K562 (cell line): ENCODE data around the gene RIPOR1. TPM values are rescaled to one million over a fixed set of nuclear protein-coding genes. Genes with fewer than 3 reads are reported as not detected.

Experiments
- CBX2 ChIP-seq: fragments of 200-600 bp; sonication (generic); IDR thresholded peaks from one replicate; pipeline ENCODE4 v1.6.1; 2012; ENCODE audit warnings: mild to moderate bottlenecking, low read length, inconsistent platforms; ENCODE audit not compliant: insufficient read depth, poor library complexity, severe bottlenecking
- CBX8 ChIP-seq: fragments of 200-600 bp; sonication (generic); IDR thresholded peaks from 2 replicates; pipeline ENCODE4 v1.6.1; 2012; ENCODE audit warnings: borderline replicate concordance, mixed run types, low read depth, mild to moderate bottlenecking, moderate library complexity, mixed read lengths, low read length, control low read depth, inconsistent platforms; ENCODE audit not compliant: poor library complexity, severe bottlenecking; ENCODE audit errors: extremely low read depth
- CCAR2 ChIP-seq: fragments of 200-400 bp; formaldehyde crosslinking; IDR thresholded peaks from 2 replicates; pipeline ENCODE4 v1.6.1; 2017; ENCODE audit warnings: mild to moderate bottlenecking, low read depth, low read length
- GTF3C2 ChIP-seq: IDR thresholded peaks from 3 replicates; pipeline ENCODE4 v1.6.1; 2011; ENCODE audit warnings: borderline replicate concordance, mild to moderate bottlenecking, moderate library complexity; ENCODE audit not compliant: insufficient read length; ENCODE audit errors: extremely low read depth
- HOXB6 ChIP-seq: fragments of 250-450 bp; sonication (Bioruptor Pico); IDR thresholded peaks from 2 replicates; pipeline ENCODE4 v1.5.1; 2022; ENCODE audit warnings: mild to moderate bottlenecking, borderline replicate concordance
- KDM5B ChIP-seq: fragments of 200-600 bp; sonication (generic); IDR thresholded peaks from 2 replicates; pipeline ENCODE4 v1.6.1; 2012; ENCODE audit warnings: low read depth, mild to moderate bottlenecking, moderate library complexity, low read length, control low read depth, inconsistent platforms; ENCODE audit not compliant: insufficient replicate concordance
- SMARCA5 ChIP-seq: fragments of 450-650 bp; IDR thresholded peaks from 2 replicates; pipeline ENCODE4 v1.6.1; 2016
- STAT6 ChIP-seq: sonication (generic); formaldehyde crosslinking; IDR thresholded peaks from 2 replicates; pipeline ENCODE4 v1.8.1; 2023; ENCODE audit warnings: mild to moderate bottlenecking, missing genetic modification reagents
- TBP ChIP-seq: optimal IDR thresholded peaks from 2 replicates; pipeline ENCODE3; 2011; ENCODE audit warnings: low read depth, low read length, improper control_type of control experiment
- ZNF695 ChIP-seq: fragments of 450-650 bp; formaldehyde crosslinking; IDR thresholded peaks from 2 replicates; pipeline ENCODE4 v1.4.0; 2020; ENCODE audit warnings: mild to moderate bottlenecking, moderate library complexity
- ZZZ3 ChIP-seq: fragments of 450-650 bp; IDR thresholded peaks from 2 replicates; pipeline ENCODE4 v1.6.1; 2016; ENCODE audit warnings: antibody characterized with exemption, mild to moderate bottlenecking, moderate library complexity
- polyA plus RNA-seq, 8 experiments: library from polyadenylated mRNA; depleted of rRNA in 4 of 8; stranded (reverse) in 5 of 8; unstranded in 3 of 8; fragments of >200 nt; fragmentation: Nextera tagmentation in 2 of 8; fragmentation: Illumina TruSeq in 1 of 8; extraction: Ambion mirVana in 2 of 8; extraction: Trizol in 1 of 8; gene quantifications; 2 replicates each; pipeline versions ENCODE4 v1.2.1 to v1.2.3, GENCODE V29; 2011 to 2014; ENCODE audit warnings: inconsistent platforms in 1 of 8, missing spikeins in 1 of 8
- total RNA-seq, 7 experiments: library from RNA; depleted of rRNA in 6 of 7; stranded (reverse); fragments of >200 nt in 6 of 7; fragmentation: Illumina TruSeq in 2 of 7; extraction: Trizol in 2 of 7; gene quantifications; 2 replicates each; pipeline versions ENCODE4 v1.2.1 to v1.2.3, GENCODE V29; 2011 to 2021; ENCODE audit warnings: low replicate concordance in 1 of 7
- TF ChIP-seq, protein P1 (sequence below): fragments of 450-650 bp; IDR thresholded peaks from 2 replicates; pipeline ENCODE4 v1.6.1; 2017; ENCODE audit warnings: antibody characterized with exemption, mild to moderate bottlenecking
- TF ChIP-seq, protein P2 (sequence below): fragments of 450-650 bp; formaldehyde crosslinking; IDR thresholded peaks from 2 replicates; pipeline ENCODE4 v1.4.0; 2020; ENCODE audit warnings: mild to moderate bottlenecking, mixed read lengths

RIPOR1 gene
- total and polyA plus RNA-seq, 9 of the 15 experiments (the other 6 are each of a cell fraction or from before 2014, with no cell fraction given) = 0.36 to 31.1 (median 3.0) TPM

DNA sequence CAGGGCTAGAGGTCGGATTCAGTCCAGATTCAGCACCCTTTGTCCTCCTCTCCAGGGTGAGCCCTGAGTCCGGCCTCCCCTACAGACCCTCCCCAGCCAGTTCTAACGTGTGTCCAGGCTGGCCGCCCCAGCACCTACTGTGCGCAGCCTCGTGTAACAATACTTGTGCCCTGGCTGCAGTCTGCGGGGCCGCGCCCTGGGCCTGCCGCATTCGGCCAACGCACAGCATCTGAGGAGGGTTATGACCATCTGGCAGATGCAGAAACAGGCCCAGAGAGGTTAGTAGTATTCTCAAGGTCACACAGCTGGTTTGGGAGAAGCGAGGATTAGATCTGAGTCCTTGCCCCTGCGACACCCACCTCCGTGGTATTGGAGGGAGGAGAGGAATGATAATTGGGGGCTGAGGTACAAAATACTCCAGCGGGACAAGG is 968 bp downstream of the RIPOR1 start (continued):
- no peak for TF ChIP-seq STAT6 (CRISPR knock-in tag)
- no peak for TF ChIP-seq CBX8
- no peak for TF ChIP-seq CCAR2
- no peak for TF ChIP-seq ZZZ3
- TF ChIP-seq HOXB6 (CRISPR knock-in tag) = no peak
- no peak for TF ChIP-seq GTF3C2
- peak; percentile 68 for TF ChIP-seq SMARCA5
- TF ChIP-seq, protein P1, sequence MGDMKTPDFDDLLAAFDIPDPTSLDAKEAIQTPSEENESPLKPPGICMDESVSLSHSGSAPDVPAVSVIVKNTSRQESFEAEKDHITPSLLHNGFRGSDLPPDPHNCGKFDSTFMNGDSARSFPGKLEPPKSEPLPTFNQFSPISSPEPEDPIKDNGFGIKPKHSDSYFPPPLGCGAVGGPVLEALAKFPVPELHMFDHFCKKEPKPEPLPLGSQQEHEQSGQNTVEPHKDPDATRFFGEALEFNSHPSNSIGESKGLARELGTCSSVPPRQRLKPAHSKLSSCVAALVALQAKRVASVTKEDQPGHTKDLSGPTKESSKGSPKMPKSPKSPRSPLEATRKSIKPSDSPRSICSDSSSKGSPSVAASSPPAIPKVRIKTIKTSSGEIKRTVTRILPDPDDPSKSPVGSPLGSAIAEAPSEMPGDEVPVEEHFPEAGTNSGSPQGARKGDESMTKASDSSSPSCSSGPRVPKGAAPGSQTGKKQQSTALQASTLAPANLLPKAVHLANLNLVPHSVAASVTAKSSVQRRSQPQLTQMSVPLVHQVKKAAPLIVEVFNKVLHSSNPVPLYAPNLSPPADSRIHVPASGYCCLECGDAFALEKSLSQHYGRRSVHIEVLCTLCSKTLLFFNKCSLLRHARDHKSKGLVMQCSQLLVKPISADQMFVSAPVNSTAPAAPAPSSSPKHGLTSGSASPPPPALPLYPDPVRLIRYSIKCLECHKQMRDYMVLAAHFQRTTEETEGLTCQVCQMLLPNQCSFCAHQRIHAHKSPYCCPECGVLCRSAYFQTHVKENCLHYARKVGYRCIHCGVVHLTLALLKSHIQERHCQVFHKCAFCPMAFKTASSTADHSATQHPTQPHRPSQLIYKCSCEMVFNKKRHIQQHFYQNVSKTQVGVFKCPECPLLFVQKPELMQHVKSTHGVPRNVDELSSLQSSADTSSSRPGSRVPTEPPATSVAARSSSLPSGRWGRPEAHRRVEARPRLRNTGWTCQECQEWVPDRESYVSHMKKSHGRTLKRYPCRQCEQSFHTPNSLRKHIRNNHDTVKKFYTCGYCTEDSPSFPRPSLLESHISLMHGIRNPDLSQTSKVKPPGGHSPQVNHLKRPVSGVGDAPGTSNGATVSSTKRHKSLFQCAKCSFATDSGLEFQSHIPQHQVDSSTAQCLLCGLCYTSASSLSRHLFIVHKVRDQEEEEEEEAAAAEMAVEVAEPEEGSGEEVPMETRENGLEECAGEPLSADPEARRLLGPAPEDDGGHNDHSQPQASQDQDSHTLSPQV = no peak
- TF ChIP-seq ZNF695 (CRISPR knock-in tag) = no peak
- TF ChIP-seq TBP = no peak
- TF ChIP-seq, protein P2, sequence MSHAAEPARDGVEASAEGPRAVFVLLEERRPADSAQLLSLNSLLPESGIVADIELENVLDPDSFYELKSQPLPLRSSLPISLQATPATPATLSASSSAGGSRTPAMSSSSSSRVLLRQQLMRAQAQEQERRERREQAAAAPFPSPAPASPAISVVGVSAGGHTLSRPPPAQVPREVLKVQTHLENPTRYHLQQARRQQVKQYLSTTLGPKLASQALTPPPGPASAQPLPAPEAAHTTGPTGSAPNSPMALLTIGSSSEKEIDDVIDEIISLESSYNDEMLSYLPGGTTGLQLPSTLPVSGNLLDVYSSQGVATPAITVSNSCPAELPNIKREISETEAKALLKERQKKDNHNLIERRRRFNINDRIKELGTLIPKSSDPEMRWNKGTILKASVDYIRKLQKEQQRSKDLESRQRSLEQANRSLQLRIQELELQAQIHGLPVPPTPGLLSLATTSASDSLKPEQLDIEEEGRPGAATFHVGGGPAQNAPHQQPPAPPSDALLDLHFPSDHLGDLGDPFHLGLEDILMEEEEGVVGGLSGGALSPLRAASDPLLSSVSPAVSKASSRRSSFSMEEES = no peak
- no peak for TF ChIP-seq CBX2
- TF ChIP-seq KDM5B = peak; percentile 44
